Measurements from ENCODE around the gene C5orf52.
"Not testable (repeated sequence)": the region's sequence is repeated elsewhere in the genome, so short reads cannot be mapped to it uniquely, and the experiment has no call there.

Gene C5orf52

DNA sequence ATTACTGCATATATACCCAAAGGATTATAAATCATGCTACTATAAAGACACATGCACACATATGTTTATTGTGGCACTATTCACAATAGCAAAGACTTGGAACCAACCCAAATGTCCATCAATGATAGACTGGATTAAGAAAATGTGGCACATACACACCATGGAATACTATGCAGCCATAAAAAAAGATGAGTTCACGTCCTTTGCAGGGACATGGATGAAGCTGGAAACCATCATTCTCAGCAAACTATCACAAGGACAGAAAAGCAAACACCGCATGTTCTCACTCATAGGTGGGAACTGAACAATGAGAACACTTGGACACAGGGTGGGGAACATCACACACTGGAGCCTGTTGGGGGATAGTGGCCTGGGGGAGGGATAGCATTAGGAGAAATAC lies 55.3 kb downstream of the C5orf52 start:
- not testable (repeated sequence) for DNase-seq (ENCODE audit: low read depth)

DNA sequence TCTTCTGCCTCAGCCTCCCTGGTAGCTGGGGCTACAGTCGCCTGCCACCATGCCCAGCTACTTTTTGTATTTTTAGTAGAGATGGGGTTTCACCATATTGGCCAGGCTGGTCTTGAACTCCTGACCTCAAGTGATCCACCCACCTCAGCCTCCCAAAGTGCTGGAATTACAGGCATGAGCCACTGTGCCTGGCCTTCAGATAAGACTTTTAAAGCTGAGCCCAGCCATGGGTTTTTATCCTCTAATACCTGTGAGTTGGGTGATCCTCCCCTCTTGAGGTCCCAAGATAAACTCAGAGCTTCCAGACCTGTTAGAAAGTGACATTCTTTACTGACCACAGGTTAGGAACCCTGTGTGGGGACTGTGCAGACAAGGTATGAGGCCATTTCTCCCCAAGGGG lies 56.5 kb downstream of the C5orf52 start:
- not testable (repeated sequence) for DNase-seq (ENCODE audit: low read depth)
